DMS153 (cell line): ENCODE data around the gene TCF7.
"Not testable (repeated sequence)": the region's sequence is repeated elsewhere in the genome, so short reads cannot be mapped to it uniquely, and the experiment has no call there.

Experiments used
- DNase-seq: peaks from one replicate; lab custom pipeline; 2025; lab: John Stamatoyannopoulos, UW

Gene TCF7

GRCh38 chr5:134145041-134145757, 30.7 kb downstream of the TCF7 start:
- no peak for DNase-seq

- peak; percentile 3 for DNase-seq
Observed at GRCh38 chr5:134145779-134146581, 31.5 kb downstream of the TCF7 start.

DNA sequence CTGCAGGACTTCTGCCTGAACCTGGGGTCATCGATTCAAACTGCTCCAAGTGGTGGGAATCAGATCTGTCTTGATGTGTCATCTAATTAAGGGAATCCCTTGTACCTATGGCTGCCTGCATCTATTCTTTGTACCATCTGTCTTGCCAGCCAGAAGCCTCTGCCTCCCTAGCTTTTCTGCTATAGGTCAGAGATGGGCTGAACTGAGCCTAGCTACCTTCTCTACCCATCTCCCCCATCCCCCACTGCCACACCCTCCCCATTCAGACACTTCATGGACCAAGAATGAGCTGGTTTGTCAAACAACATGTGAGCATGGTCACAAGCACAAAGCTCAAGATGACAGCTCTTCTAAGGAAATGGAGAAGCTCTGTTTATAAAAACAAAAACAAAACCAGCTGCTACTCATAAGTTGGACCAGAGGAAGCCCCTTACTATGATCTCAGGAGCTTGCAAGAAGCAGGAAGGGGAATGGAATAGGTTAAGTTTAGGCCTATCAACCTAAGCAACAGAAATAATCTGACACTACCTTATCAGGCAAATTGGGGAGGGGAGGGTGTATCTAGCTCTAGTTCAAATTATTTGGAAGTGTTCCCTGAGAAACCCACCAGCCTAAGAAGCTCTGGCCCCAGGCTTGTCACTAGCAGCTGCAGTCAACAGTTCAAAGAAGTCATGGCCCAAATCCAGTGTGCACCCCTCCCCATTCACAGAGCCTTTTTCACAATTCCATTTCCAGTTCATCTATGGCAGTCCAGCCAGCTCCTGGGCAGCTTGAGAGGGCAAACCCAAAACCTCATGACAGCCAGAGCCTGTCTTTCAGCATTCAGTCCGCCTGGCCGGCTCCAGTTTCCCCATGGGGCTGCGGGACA, 32.4 kb downstream of the TCF7 start:
- no peak for DNase-seq

- DNase-seq, result no peak
Observed at GRCh38 chr5:134148316-134148715, 33.8 kb downstream of the TCF7 start.

- DNase-seq, result no peak
Observed at GRCh38 chr5:134148986-134149539, 34.6 kb downstream of the TCF7 start.

GRCh38 chr5:134149571-134150303, 35.3 kb downstream of the TCF7 start:
- no peak for DNase-seq

DNA sequence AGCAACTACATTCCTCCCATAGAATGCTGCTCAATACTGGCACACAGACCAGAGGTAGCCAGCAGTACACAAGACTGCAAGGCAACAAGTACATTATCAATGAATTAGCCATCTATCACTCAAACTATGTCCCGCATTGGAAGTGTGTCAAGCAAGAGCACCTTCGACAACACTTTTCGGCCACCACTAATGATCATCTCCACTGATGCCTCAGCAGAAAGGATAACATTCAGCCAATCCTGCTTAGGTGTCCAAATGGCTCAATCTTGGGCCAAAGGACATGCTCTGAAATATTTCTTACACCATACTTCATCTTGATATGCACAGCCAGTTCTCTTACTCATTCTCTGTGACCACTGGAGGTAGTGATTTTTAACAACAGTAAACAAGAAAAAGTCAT, 37.2 kb downstream of the TCF7 start:
- no peak for DNase-seq

GRCh38 chr5:134152173-134152832, 37.8 kb downstream of the TCF7 start:
- DNase-seq, result not testable (repeated sequence)

GRCh38 chr5:134153241-134153640, 38.8 kb downstream of the TCF7 start:
- no peak for DNase-seq

DNA sequence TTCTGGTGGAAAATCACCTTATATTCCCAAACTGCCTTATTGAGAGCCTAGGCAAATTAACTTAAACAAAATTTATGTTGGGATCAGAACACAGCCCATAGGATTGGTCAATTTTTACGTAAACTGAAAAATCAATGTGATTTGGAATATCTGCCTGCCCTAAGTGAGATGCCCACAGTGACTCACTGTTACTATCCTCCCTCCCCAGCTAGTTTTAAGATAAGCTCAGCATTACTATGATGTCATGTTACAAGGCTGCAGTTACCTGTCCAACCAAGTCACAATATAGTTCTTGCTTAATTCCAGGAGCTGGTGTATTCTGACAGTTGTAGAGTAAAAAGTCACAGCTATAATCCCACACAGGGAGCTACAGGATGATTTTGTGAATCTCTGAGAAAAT, 39.2 kb downstream of the TCF7 start:
- no peak for DNase-seq

DNA sequence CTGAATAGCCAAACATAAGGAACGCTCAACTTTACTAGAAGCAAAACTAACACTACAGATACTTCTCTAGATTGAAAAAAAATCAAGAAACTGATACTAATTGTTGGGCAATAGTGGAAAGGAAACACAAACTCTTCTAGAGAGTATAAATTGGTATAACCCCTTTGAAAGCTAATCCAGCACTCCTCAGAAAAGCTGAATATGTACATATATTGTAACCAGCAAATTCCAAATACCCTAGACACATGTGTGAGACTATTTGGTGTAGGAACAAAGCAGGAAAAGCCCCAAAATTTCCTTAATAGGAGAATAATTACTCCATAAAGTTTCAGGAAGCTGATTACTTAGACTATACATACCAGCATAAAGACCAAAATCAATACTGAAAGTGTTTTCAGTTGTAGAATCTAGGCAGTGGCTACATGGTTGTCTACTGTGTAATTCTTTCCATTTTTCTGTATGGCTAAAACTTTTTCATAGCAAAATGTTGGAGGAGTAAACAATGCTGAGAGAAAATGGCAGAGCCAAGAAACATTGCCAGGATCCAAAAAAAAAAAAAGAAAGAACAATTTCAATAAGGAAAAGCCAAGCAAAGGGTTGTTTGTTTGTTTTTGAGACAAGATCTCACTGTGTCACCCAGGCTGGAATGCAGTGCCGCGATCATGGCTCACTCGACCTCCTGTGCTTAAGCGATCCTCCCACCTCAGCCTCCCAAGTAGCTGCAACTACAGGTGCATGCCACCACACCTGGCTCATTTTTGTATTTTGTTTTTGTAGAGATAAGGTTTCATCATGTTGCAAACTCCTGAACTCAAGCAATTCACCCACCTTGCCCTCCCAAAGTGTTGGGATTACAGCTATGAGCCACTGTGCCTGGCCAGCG, 47.3 kb downstream of the TCF7 start:
- DNase-seq, result no peak

DNA sequence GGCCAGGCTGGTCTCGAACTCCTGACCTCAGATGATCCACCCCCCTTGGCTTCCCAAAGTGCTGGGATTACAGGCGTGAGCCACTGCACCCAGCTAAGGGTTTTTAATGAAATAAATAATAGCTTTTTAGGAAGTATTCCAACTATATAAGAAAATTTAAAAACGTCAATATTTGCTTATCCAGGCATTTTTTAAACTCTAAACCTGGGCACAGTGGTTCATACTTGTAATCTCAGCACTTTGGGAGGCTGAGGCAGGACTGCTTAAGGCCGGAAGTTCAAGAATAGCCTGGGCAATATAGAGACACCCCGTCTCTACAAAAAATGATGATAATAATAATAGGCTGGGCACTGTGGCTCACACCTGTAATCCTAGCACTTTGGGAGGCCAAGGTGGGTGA, 48.1 kb downstream of the TCF7 start:
- no peak for DNase-seq

- DNase-seq, result no peak
Observed at GRCh38 chr5:134171972-134172371, 57.5 kb downstream of the TCF7 start.

- no peak for DNase-seq
Observed at GRCh38 chr5:134174841-134175839, 60.7 kb downstream of the TCF7 start.

DNA sequence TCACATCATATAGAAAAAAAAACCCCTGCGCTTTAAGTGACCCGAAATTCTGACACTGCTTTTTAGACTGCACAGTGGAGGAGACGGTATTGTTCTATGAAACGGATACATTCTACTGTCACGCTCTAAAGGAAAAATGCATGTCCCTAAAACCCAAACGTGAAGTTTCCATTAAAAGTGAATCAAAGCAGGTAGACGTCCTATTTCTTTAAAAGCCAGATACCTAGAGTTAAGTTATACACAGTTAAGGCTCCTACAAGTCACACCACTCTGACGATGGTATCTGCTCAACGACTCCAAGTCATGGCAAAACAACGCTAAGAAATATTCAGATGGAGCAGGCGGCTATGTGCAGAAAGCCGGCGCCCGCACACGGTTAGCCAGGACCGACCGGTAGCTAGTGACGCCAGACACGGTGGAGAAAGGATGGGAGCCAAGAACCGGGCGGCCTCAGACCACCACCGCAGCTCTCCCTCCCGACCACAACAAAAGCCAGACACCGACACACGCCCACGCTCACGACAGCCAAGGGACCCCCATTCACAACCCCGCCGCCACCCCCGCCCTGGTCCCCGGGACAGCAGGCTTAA, 61.5 kb downstream of the TCF7 start:
- no peak for DNase-seq

DNA sequence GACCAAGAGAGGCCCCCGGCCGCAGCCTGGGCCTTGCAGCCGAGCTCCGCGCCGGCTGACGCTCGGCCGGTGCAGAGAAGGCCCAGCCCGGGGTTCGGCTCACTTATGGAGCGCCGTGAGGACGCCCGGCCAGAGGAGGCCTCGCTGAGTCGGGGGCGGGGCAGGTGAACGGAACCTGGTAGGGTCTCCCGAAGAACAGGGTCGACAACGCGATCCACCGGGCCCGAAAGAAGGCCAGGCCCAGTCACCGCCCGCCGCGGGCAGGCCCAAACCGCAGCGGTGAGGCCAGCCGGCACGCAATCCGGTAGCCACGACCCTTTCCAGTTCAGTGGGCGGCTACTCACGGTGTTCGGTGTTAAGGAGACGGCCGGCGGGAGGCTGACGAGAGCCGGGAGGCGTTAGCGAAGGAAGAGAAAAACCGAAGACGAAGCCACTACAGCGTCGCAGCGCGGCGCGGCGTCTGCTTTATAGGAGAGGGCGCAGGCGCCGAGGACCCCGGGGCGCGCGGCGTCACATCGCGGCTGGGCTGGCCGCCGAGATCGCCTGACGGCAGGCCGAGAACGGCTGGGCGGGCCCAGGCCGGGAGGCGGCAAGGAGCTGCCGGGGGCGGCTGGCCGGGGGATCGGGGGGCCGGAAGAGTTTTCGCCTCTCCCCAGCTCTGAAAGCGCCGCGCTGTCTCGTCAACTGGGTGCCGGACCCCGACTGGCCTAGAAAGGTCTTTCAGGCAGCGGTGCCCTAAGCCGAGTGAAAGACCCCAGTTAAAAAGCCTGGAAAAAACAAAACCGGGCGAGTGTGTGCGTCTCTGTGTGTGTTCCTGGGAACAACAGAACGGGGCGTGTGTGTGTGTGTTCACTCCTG, 62.3 kb downstream of the TCF7 start, which contains the start of gene SKP1:
TSS of gene SKP1 (minus strand) at position 440 of the 858 bp plus-strand sequence. CDS start 2,928 bp downstream, outside the sequence.
- peak; percentile 34 for DNase-seq
